Liver (tissue), 3 donors: ENCODE results near the gene NMNAT2.

Experiments
- FOXA1 ChIP-seq: IDR thresholded peaks from 2 replicates; pipeline ENCODE4 v1.6.1; 2016; ENCODE audit warnings: antibody characterized with exemption
- GABPA ChIP-seq, 2 donors: IDR thresholded peaks in 1 of 2; conservative IDR thresholded peaks in 1 of 2; 2 replicates each; pipeline ENCODE4 v1.6.1; 2016; ENCODE audit warnings: antibody characterized with exemption in 2 of 2, mild to moderate bottlenecking in 1 of 2, moderate library complexity in 1 of 2
- JUND ChIP-seq, 2 donors: IDR thresholded peaks; 2 replicates each; pipeline ENCODE4 v1.6.1; 2016; ENCODE audit warnings: antibody characterized with exemption in 2 of 2
- RAD21 ChIP-seq, 2 donors: IDR thresholded peaks; 2 replicates each; pipeline ENCODE4 v1.6.1; 2016; ENCODE audit warnings: antibody characterized with exemption in 2 of 2, mild to moderate bottlenecking in 2 of 2
- TAF1 ChIP-seq: conservative IDR thresholded peaks from 2 replicates; pipeline ENCODE4 v1.6.1; 2016; ENCODE audit warnings: antibody characterized with exemption, mild to moderate bottlenecking
- TF ChIP-seq, protein P1 (sequence below): fragments of 150-350 bp; IDR thresholded peaks from 2 replicates; pipeline ENCODE4 v1.5.1; 2017; ENCODE audit warnings: improper control_type of control experiment, low read depth, low read length; ENCODE audit not compliant: missing input control
- TF ChIP-seq, protein P2 (sequence below): IDR thresholded peaks from 2 replicates; pipeline ENCODE4 v1.6.1; 2016; ENCODE audit warnings: antibody characterized with exemption, mild to moderate bottlenecking
- donor health status: healthy.
- donor health status: healthy.

DNA sequence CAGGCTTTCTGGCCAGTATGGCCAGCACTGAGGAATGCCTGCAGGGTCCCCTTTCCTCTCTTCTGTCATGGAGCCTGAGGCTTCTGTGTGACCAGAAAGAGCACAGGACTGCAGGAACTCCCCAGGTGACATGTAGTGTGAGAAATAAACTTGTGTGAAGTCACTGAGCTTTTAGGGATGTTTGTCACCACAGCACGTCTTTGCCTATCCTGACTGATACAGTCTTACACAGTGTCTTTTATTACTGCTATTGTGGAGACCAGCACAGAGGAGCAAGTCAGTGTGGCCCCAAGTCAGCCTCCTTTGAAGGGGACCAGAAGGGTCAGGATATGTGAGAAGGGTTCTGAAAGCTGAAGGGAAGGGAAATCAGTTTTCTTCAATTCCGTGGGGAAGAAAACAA, 129.6 kb downstream of the NMNAT2 start:
- TF ChIP-seq, protein P1, sequence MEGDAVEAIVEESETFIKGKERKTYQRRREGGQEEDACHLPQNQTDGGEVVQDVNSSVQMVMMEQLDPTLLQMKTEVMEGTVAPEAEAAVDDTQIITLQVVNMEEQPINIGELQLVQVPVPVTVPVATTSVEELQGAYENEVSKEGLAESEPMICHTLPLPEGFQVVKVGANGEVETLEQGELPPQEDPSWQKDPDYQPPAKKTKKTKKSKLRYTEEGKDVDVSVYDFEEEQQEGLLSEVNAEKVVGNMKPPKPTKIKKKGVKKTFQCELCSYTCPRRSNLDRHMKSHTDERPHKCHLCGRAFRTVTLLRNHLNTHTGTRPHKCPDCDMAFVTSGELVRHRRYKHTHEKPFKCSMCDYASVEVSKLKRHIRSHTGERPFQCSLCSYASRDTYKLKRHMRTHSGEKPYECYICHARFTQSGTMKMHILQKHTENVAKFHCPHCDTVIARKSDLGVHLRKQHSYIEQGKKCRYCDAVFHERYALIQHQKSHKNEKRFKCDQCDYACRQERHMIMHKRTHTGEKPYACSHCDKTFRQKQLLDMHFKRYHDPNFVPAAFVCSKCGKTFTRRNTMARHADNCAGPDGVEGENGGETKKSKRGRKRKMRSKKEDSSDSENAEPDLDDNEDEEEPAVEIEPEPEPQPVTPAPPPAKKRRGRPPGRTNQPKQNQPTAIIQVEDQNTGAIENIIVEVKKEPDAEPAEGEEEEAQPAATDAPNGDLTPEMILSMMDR, result no peak
- TF ChIP-seq, protein P2, sequence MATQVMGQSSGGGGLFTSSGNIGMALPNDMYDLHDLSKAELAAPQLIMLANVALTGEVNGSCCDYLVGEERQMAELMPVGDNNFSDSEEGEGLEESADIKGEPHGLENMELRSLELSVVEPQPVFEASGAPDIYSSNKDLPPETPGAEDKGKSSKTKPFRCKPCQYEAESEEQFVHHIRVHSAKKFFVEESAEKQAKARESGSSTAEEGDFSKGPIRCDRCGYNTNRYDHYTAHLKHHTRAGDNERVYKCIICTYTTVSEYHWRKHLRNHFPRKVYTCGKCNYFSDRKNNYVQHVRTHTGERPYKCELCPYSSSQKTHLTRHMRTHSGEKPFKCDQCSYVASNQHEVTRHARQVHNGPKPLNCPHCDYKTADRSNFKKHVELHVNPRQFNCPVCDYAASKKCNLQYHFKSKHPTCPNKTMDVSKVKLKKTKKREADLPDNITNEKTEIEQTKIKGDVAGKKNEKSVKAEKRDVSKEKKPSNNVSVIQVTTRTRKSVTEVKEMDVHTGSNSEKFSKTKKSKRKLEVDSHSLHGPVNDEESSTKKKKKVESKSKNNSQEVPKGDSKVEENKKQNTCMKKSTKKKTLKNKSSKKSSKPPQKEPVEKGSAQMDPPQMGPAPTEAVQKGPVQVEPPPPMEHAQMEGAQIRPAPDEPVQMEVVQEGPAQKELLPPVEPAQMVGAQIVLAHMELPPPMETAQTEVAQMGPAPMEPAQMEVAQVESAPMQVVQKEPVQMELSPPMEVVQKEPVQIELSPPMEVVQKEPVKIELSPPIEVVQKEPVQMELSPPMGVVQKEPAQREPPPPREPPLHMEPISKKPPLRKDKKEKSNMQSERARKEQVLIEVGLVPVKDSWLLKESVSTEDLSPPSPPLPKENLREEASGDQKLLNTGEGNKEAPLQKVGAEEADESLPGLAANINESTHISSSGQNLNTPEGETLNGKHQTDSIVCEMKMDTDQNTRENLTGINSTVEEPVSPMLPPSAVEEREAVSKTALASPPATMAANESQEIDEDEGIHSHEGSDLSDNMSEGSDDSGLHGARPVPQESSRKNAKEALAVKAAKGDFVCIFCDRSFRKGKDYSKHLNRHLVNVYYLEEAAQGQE, result no peak
- TF ChIP-seq JUND (IDR thresholded peaks at IDR 0.05), result no peak
- TF ChIP-seq GABPA (IDR thresholded peaks at IDR 0.05 in 1 of 2, conservative IDR thresholded peaks at IDR 0.05 in 1 of 2), result no peak
- TF ChIP-seq RAD21 (IDR thresholded peaks at IDR 0.05), result no peak
- no peak for TF ChIP-seq FOXA1
- TF ChIP-seq TAF1, result no peak
